Measurements from ENCODE around the gene MYO1H. TPM values are rescaled to one million over a fixed set of nuclear protein-coding genes. Genes with fewer than 3 reads are reported as not detected.

MYO1H gene
- total RNA-seq, 1 donor from 2014 or later, result not detected

GRCh38 chr12:109358154-109358869 is 10.6 kb downstream of the MYO1H start:
- Mint-ChIP-seq H3K4me3 (ENCODE audit: unreplicated experiment) (no peak overlapping the region), H3K27ac (ENCODE audit: unreplicated experiment) (no peak overlapping the region), H3K27me3 (ENCODE audit: low read depth, unreplicated experiment) (peaks cover 4% of the 10 kb centered on the region), H3K4me1 (ENCODE audit: low read depth, unreplicated experiment) (no peaks in the 10 kb centered on the region), H3K9me3 (ENCODE audit: unreplicated experiment) (no peaks in the 10 kb centered on the region), H3K36me3 (ENCODE audit: low read depth, unreplicated experiment) (no peaks in the 10 kb centered on the region)
- Histone ChIP-seq H3K27me3 (ENCODE audit: insufficient read depth, low read length) (peaks cover 41% of the 10 kb centered on the region), H4K20me1 (ENCODE audit: insufficient read depth, low read length) (no peaks in the 10 kb centered on the region), H3K27ac (ENCODE audit: low read depth, low read length) (no peak overlapping the region), H3K79me2 (ENCODE audit: insufficient read depth, low read length) (no peaks in the 10 kb centered on the region), H3K36me3 (ENCODE audit: insufficient read depth, low read length) (no peaks in the 10 kb centered on the region), H3K4me2 (ENCODE audit: low read length) (no peak overlapping the region), H3K4me3 (ENCODE audit: insufficient read depth, low read depth, low read length) (no peak overlapping the region), H3K9me3 (ENCODE audit: insufficient read depth, low read depth, low read length) (no peaks in the 10 kb centered on the region), H3K9ac (ENCODE audit: low read length) (no peak overlapping the region), H2AFZ (ENCODE audit: low read depth, low read length) (no peak overlapping the region), H3K4me1 (ENCODE audit: insufficient read depth, low read length) (no peaks in the 10 kb centered on the region)
- DNase-seq (ENCODE audit: low read depth) (no peak), FAIRE-seq (no peak)
- TF ChIP-seq CTCF (IDR thresholded peaks at IDR 0.05; ENCODE audit: insufficient read depth, low read depth, low read length) (no peak), EZH2 (IDR thresholded peaks at IDR 0.05; ENCODE audit: insufficient read depth, low read length) (no peak)

DNA sequence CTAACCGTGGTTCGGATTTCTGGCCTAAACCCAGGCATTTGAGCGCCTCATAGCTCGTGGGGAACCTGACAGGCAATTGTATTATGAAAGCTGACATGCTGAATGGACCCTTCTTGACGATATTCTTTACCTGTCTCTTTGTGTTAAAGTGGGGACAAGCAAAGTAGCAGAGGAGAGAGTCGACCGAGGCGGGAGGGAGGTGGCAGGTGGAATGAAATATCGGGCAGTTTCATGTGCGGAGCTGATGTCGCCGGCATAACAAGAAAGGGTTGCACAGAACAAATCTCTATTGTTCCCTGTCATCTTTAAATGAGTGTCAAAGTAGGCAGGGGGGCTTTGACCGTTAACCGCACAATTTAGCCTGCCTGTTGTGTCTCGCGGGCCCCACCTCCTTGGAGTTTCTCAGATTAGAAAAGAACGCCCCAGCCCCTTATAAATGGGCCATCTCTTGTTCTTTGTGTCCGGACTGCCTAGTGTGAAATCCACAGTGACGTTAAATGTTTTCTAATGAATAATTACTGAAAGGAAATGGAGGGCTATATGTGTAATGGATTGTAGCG is 11.5 kb downstream of the MYO1H start:
- Histone ChIP-seq H3K79me2 (ENCODE audit: insufficient read depth, low read length) (no peaks in the 10 kb centered on the region), H4K20me1 (ENCODE audit: insufficient read depth, low read length) (no peaks in the 10 kb centered on the region), H3K36me3 (ENCODE audit: insufficient read depth, low read length) (no peaks in the 10 kb centered on the region), H2AFZ (ENCODE audit: low read depth, low read length) (no peak overlapping the region), H3K9me3 (ENCODE audit: insufficient read depth, low read depth, low read length) (no peaks in the 10 kb centered on the region), H3K4me3 (ENCODE audit: insufficient read depth, low read depth, low read length) (no peak overlapping the region), H3K9ac (ENCODE audit: low read length) (no peak overlapping the region), H3K4me1 (ENCODE audit: insufficient read depth, low read length) (no peaks in the 10 kb centered on the region), H3K27ac (ENCODE audit: low read depth, low read length) (no peak overlapping the region), H3K27me3 (ENCODE audit: insufficient read depth, low read length) (peaks cover 41% of the 10 kb centered on the region), H3K4me2 (ENCODE audit: low read length) (no peak overlapping the region)
- H3K27ac Mint-ChIP-seq (ENCODE audit: unreplicated experiment), result no peak overlapping the region
- DNase-seq (ENCODE audit: low read depth) (no peak), FAIRE-seq (no peak)
- no peaks in the 10 kb centered on the region for H3K36me3 Mint-ChIP-seq (ENCODE audit: low read depth, unreplicated experiment)
- no peaks in the 10 kb centered on the region for H3K4me1 Mint-ChIP-seq (ENCODE audit: low read depth, unreplicated experiment)
- no peak overlapping the region for H3K4me3 Mint-ChIP-seq (ENCODE audit: unreplicated experiment)
- H3K9me3 Mint-ChIP-seq (ENCODE audit: unreplicated experiment), result no peaks in the 10 kb centered on the region
- H3K27me3 Mint-ChIP-seq (ENCODE audit: low read depth, unreplicated experiment), result peaks cover 5% of the 10 kb centered on the region
- TF ChIP-seq EZH2 (IDR thresholded peaks at IDR 0.05; ENCODE audit: insufficient read depth, low read length) (no peak), CTCF (IDR thresholded peaks at IDR 0.05; ENCODE audit: insufficient read depth, low read depth, low read length) (no peak)

- H4K20me1 ChIP-seq (ENCODE audit: insufficient read depth, low read length), result no peaks in the 10 kb centered on the region
- no peaks in the 10 kb centered on the region for H3K4me1 ChIP-seq (ENCODE audit: insufficient read depth, low read length)
- no peak overlapping the region for H3K4me2 ChIP-seq (ENCODE audit: low read length)
- Mint-ChIP-seq H3K27ac (ENCODE audit: unreplicated experiment) (no peak overlapping the region), H3K4me1 (ENCODE audit: low read depth, unreplicated experiment) (no peaks in the 10 kb centered on the region), H3K27me3 (ENCODE audit: low read depth, unreplicated experiment) (peaks cover 26% of the 10 kb centered on the region), H3K4me3 (ENCODE audit: unreplicated experiment) (no peak overlapping the region), H3K36me3 (ENCODE audit: low read depth, unreplicated experiment) (no peaks in the 10 kb centered on the region), H3K9me3 (ENCODE audit: unreplicated experiment) (no peaks in the 10 kb centered on the region)
- no peaks in the 10 kb centered on the region for H3K9me3 ChIP-seq (ENCODE audit: insufficient read depth, low read depth, low read length)
- H3K27ac ChIP-seq (ENCODE audit: low read depth, low read length), result no peak overlapping the region
- FAIRE-seq (no peak), DNase-seq (ENCODE audit: low read depth) (no peak)
- H3K79me2 ChIP-seq (ENCODE audit: insufficient read depth, low read length), result no peaks in the 10 kb centered on the region
- H3K27me3 ChIP-seq (ENCODE audit: insufficient read depth, low read length), result peaks cover 5% of the 10 kb centered on the region
- H3K36me3 ChIP-seq (ENCODE audit: insufficient read depth, low read length), result no peaks in the 10 kb centered on the region
- H3K9ac ChIP-seq (ENCODE audit: low read length), result no peak overlapping the region
- H3K4me3 ChIP-seq (ENCODE audit: insufficient read depth, low read depth, low read length), result no peak overlapping the region
- TF ChIP-seq CTCF (IDR thresholded peaks at IDR 0.05; ENCODE audit: insufficient read depth, low read depth, low read length), result no peak
- no peak for TF ChIP-seq EZH2 (IDR thresholded peaks at IDR 0.05; ENCODE audit: insufficient read depth, low read length)
- no peak overlapping the region for H2AFZ ChIP-seq (ENCODE audit: low read depth, low read length)
Observed at GRCh38 chr12:109369831-109370230, 22.1 kb downstream of the MYO1H start.

Data from astrocyte (in vitro differentiated cells and primary cell).